BLaER1 treated with 17β-estradiol and CSF1 and Interleukin-3, amounts not matched to agents 10 nM and 100 nM (cell line): Measurements from ENCODE around the gene CNPY3.
"Not testable (repeated sequence)": the region's sequence is repeated elsewhere in the genome, so short reads cannot be mapped to it uniquely, and the experiment has no call there.

Experiments
- H3K27ac ChIP-seq, 11 experiments: shearing (Covaris generic); formaldehyde crosslinking; 2 replicates each; pipeline ENCODE4 v1.8.1; 2022
- H3K27me3 ChIP-seq, 11 experiments: shearing (Covaris generic); formaldehyde crosslinking; 2 replicates each; pipeline ENCODE4 v1.8.1; 2022
- H3K36me3 ChIP-seq, 11 experiments: shearing (Covaris generic); formaldehyde crosslinking; 2 replicates each; pipeline ENCODE4 v1.8.1; 2022
- H3K4me1 ChIP-seq, 10 experiments: shearing (Covaris generic); formaldehyde crosslinking; 2 replicates each; pipeline ENCODE4 v1.8.1; 2022
- H3K4me2 ChIP-seq, 11 experiments: shearing (Covaris generic); formaldehyde crosslinking; 2 replicates each; pipeline ENCODE4 v1.8.1; 2022
- H3K4me3 ChIP-seq, 10 experiments: shearing (Covaris generic); formaldehyde crosslinking; 2 replicates each; pipeline ENCODE4 v1.8.1; 2022
- H3K9ac ChIP-seq, 11 experiments: shearing (Covaris generic); formaldehyde crosslinking; 2 replicates each; pipeline ENCODE4 v1.8.1; 2022
- H3K9me3 ChIP-seq, 11 experiments: shearing (Covaris generic); formaldehyde crosslinking; replicated peaks in 1 of 11; 2 replicates each; pipeline ENCODE4 v1.8.1; 2022
- H4K20me1 ChIP-seq, 11 experiments: shearing (Covaris generic); formaldehyde crosslinking; 2 replicates each; pipeline ENCODE4 v1.8.1; 2022
- Cebpa-rat ChIP-seq, 11 experiments: shearing (Covaris generic); IDR thresholded peaks; 2 replicates each; pipeline ENCODE4 v1.8.1; 2022

CNPY3 gene

DNA sequence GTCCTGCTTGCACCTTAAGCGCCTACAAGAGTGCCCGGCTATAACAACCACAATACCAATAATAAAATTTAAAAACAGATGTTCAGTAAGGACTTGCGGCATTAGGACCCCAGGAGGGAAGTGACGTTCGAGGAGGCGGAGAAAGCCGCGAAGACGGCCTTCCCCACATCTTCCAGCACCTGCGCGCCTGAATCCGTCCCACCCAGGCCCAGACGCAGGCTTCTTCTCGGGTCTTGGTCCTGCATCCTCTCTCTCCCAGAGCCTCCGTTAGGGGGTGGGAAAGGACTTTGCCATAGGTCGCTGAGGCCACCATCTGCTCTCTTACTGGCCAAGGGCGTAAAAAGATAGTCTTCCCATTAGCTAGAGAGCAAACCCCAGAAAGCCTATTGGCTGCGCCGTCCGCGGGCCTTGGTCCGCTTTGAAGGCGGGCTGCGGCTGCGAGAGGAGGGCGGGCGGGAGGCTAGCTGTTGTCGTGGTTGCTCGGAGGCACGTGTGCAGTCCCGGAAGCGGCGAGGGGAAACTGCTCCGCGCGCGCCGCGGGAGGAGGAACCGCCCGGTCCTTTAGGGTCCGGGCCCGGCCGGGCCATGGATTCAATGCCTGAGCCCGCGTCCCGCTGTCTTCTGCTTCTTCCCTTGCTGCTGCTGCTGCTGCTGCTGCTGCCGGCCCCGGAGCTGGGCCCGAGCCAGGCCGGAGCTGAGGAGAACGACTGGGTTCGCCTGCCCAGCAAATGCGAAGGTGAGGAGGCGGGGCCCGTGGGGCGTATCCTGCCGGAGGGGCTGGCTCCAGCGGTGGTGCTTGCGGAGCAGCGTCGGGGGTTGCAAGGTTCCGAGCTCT, at the start of gene CNPY3:
TSS of gene CNPY3 (plus strand) at position 495 of the 835 bp plus-strand sequence. CDS start at position 586, 91 bp downstream.
- H3K27ac ChIP-seq: peak within 1 kb of the TSS; percentile 85 to 99 (median 97)
- TF ChIP-seq Cebpa-rat (IDR thresholded peaks at IDR 0.05): no peak
- no peaks in the 10 kb centered on the region for H3K9me3 ChIP-seq
- H4K20me1 ChIP-seq: peaks cover 11 to 41% (median 38%) of the 10 kb centered on the region in 11 experiments; a peak in 19 of 22 replicates
- peaks cover 75 to 85% (median 80%) of the 10 kb centered on the region in 10 experiments for H3K4me1 ChIP-seq
- peak within 1 kb of the TSS; percentile 79 to 99 (median 94) for H3K4me2 ChIP-seq
- H3K36me3 ChIP-seq: peaks cover 15 to 38% (median 28%) of the 10 kb centered on the region in 11 experiments
- no peaks in the 10 kb centered on the region for H3K27me3 ChIP-seq
- H3K9ac ChIP-seq: peak within 1 kb of the TSS; percentile 88 to 99 (median 94)
- H3K4me3 ChIP-seq: peak within 1 kb of the TSS; percentile 73 to 91 (median 81)

DNA sequence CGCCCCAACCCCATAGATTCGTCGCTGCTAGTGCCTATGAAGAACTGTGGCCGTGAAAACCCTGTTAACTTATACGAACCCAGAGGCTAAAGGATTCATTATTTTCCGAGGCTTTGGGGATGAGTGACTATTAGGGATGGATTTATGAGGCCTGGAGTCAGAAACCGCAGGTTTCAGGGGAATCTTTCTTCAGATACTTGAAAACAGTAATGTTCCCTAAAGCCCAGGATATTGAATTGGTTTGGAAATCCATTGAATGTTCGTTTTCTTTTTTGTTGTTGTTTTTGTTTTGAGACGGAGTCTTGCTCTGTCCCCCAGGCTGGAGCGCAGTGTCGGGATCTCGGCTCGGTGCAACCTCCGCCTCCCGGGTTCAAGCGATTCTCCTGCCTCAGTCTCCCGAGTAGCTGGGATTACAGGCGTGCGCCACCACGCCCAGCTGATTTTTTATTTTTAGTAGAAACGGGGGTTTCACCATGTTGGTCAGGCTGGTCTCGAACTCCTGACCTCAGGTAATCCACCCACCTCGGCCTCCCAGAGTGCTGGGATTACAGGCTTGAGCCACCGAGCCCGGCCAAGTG, 49.0 kb upstream of the CNPY3 start:
- Histone ChIP-seq H3K27ac (peak overlapping the region; percentile 85 to 97 (median 92)), H4K20me1 (peaks cover 11 to 45% (median 37%) of the 10 kb centered on the region in 11 experiments; a peak in 18 of 22 replicates), H3K9ac (peak overlapping the region; percentile 87 to 98 (median 95))

GRCh38 chr6:42880871-42881270, 48.4 kb upstream of the CNPY3 start:
- Histone ChIP-seq H3K4me3 (peak overlapping the region; percentile 72 to 91 (median 85)), H3K27ac (peak overlapping the region; percentile 85 to 97 (median 92); a peak in 21 of 22 replicates), H3K36me3 (peaks cover 46 to 54% (median 50%) of the 10 kb centered on the region in 11 experiments), H3K4me2 (peak overlapping the region; percentile 82 to 94 (median 87)), H4K20me1 (peaks cover 11 to 50% (median 42%) of the 10 kb centered on the region in 11 experiments; a peak in 18 of 22 replicates), H3K9ac (peak overlapping the region; percentile 87 to 98 (median 95)), H3K4me1 (peaks cover 23 to 37% (median 31%) of the 10 kb centered on the region in 10 experiments)
- not testable (repeated sequence) for H3K27me3 ChIP-seq, H3K9me3 ChIP-seq

More for the DNA sequence above, 49.0 kb upstream of the CNPY3 start:
- H3K9me3 ChIP-seq, H3K27me3 ChIP-seq: not testable (repeated sequence)
- Histone ChIP-seq H3K36me3 (peaks cover 41 to 49% (median 45%) of the 10 kb centered on the region in 11 experiments), H3K4me1 (peaks cover 23 to 37% (median 31%) of the 10 kb centered on the region in 10 experiments), H3K4me2 (peak overlapping the region; percentile 82 to 94 (median 87)), H3K4me3 (peak overlapping the region; percentile 72 to 91 (median 85))

GRCh38 chr6:42885702-42886101, 43.6 kb upstream of the CNPY3 start:
- peaks cover 25 to 49% (median 38%) of the 10 kb centered on the region in 10 experiments for H3K4me1 ChIP-seq
- peaks cover 11 to 75% (median 49%) of the 10 kb centered on the region in 11 experiments; a peak in 18 of 22 replicates for H4K20me1 ChIP-seq
- H3K4me2 ChIP-seq: no peak overlapping the region
- H3K36me3 ChIP-seq: peaks cover 65 to 89% (median 75%) of the 10 kb centered on the region in 11 experiments
- no peaks in the 10 kb centered on the region for H3K9me3 ChIP-seq
- H3K27ac ChIP-seq: no peak overlapping the region
- H3K4me3 ChIP-seq: no peak overlapping the region
- peak overlapping the region in 1 of 11 experiments; percentile 13; a peak in 1 of 22 replicates for H3K9ac ChIP-seq
- no peak for TF ChIP-seq Cebpa-rat (IDR thresholded peaks at IDR 0.05)
- no peaks in the 10 kb centered on the region for H3K27me3 ChIP-seq

DNA sequence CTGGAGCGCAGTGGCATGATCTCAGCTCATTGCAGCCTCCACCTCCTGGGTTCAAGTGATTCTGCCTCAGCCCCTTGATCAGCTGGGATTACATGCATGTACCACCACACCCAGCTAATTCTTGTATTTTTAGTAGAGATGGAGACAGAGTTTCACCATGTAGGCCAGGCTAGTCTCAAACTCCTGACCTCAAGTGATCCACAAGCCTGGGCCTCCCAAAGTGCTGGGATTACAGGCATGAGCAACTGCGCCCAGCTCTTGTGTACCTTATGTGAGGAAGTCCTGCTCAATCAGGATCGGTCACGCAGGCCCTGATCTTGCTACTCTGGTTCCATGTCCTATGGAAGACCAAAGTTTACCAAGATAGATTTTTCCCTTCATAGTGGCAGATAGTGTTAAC, 41.1 kb upstream of the CNPY3 start:
- peaks cover 9 to 52% (median 30%) of the 10 kb centered on the region in 11 experiments; a peak in 17 of 22 replicates for H4K20me1 ChIP-seq
- H3K9ac ChIP-seq: peak overlapping the region in 2 of 11 experiments; percentile 29 to 34; a peak in 2 of 22 replicates
- H3K4me3 ChIP-seq, H3K27ac ChIP-seq, H3K9me3 ChIP-seq, H3K27me3 ChIP-seq: not testable (repeated sequence)
- peaks cover 45 to 64% (median 53%) of the 10 kb centered on the region in 11 experiments for H3K36me3 ChIP-seq
- peaks cover 32 to 47% (median 38%) of the 10 kb centered on the region in 10 experiments for H3K4me1 ChIP-seq
- H3K4me2 ChIP-seq: peak overlapping the region in 3 of 11 experiments; percentile 1 to 18 (median 12); a peak in 1 of 22 replicates

GRCh38 chr6:42889815-42890214, 39.5 kb upstream of the CNPY3 start:
- H3K4me3 ChIP-seq: peak overlapping the region; percentile 64 to 89 (median 80)
- peaks cover 0 to 36% (median 15%) of the 10 kb centered on the region in 11 experiments; a peak in 15 of 22 replicates for H4K20me1 ChIP-seq
- peak overlapping the region; percentile 78 to 95 (median 88) for H3K4me2 ChIP-seq
- H3K9ac ChIP-seq: peak overlapping the region; percentile 87 to 96 (median 93)
- H3K27me3 ChIP-seq: no peaks in the 10 kb centered on the region
- TF ChIP-seq Cebpa-rat (IDR thresholded peaks at IDR 0.05): no peak
- H3K9me3 ChIP-seq: no peaks in the 10 kb centered on the region
- H3K4me1 ChIP-seq: peaks cover 46 to 60% (median 51%) of the 10 kb centered on the region in 10 experiments
- H3K27ac ChIP-seq: peak overlapping the region in 10 of 11 experiments; percentile 86 to 99 (median 94); a peak in 20 of 22 replicates
- H3K36me3 ChIP-seq: peaks cover 29 to 48% (median 36%) of the 10 kb centered on the region in 11 experiments

DNA sequence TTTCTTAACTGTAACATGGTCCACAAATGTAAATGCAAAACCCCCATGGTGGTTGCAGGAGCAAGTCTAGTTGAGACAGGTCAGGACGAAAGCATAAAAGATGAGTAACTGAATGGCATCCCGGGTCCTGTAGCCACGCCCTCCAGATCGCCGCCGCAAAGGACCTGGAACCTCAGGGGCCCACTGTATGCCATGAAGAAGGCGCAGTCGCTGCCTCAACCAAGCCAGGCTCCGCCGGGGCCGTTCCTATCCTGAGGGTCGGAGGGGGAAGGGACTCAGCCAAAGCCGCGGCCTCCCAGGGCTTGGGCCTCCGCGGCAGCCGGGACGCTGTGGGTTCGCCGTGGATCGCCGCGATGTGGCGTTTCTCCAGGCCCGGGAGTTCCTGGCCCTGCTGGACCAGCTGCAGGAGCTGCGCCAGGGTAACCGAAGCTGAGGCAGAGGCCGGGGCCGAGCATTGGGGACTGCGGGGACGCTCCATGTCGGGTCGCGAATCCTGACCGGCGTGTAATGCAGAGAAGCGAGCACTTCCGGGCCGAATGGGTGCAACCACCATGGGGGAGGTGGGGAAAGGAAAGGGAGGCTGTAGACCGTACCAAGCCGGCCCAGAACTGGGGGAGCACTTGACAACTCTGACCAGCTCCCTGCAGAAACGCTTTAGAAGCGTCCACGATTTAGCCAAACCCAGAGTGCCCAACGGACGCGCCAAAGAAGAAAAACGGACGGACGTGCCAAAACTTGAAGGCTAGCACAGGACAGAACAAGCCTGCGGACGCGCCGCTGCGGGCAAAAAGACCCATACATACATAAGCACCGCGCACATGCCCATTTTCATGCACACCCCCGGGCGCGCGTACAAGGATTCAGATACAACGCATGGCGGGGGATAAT, 38.7 kb upstream of the CNPY3 start:
- Histone ChIP-seq H3K4me3 (peak overlapping the region; percentile 64 to 89 (median 80)), H3K4me1 (peaks cover 46 to 60% (median 51%) of the 10 kb centered on the region in 10 experiments), H4K20me1 (peaks cover 0 to 28% (median 13%) of the 10 kb centered on the region in 11 experiments; a peak in 11 of 22 replicates), H3K36me3 (peaks cover 21 to 41% (median 29%) of the 10 kb centered on the region in 11 experiments), H3K27me3 (no peaks in the 10 kb centered on the region), H3K9me3 (no peaks in the 10 kb centered on the region), H3K9ac (peak overlapping the region; percentile 87 to 96 (median 93)), H3K27ac (peak overlapping the region; percentile 77 to 99 (median 93)), H3K4me2 (peak overlapping the region; percentile 78 to 95 (median 88))
- TF ChIP-seq Cebpa-rat (IDR thresholded peaks at IDR 0.05): no peak

GRCh38 chr6:42891199-42891722, 38.0 kb upstream of the CNPY3 start:
- Histone ChIP-seq H3K36me3 (peaks cover 14 to 34% (median 22%) of the 10 kb centered on the region in 11 experiments), H3K27me3 (no peaks in the 10 kb centered on the region), H3K9ac (peak overlapping the region; percentile 87 to 96 (median 93)), H3K9me3 (no peaks in the 10 kb centered on the region), H3K4me3 (peak overlapping the region; percentile 64 to 89 (median 80)), H4K20me1 (peaks cover 0 to 22% (median 7%) of the 10 kb centered on the region in 11 experiments; a peak in 11 of 22 replicates), H3K4me2 (peak overlapping the region; percentile 78 to 95 (median 88)), H3K4me1 (peaks cover 46 to 60% (median 51%) of the 10 kb centered on the region in 10 experiments), H3K27ac (peak overlapping the region; percentile 77 to 99 (median 93); a peak in 20 of 22 replicates)
- TF ChIP-seq Cebpa-rat (IDR thresholded peaks at IDR 0.05): no peak

- Histone ChIP-seq H3K27ac (peak overlapping the region in 10 of 11 experiments; percentile 31 to 80 (median 69); a peak in 19 of 22 replicates), H3K4me1 (peaks cover 44 to 51% (median 49%) of the 10 kb centered on the region in 10 experiments), H3K4me2 (peak overlapping the region; percentile 78 to 95 (median 92)), H3K4me3 (peak overlapping the region in 3 of 10 experiments; percentile 22 to 38 (median 25); a peak in 2 of 20 replicates), H3K9ac (peak overlapping the region; percentile 52 to 72 (median 67); a peak in 19 of 22 replicates)
- H3K27me3 ChIP-seq, H3K9me3 ChIP-seq, H3K36me3 ChIP-seq, H4K20me1 ChIP-seq: not testable (repeated sequence)
Observed at GRCh38 chr6:42894041-42894828, 35.0 kb upstream of the CNPY3 start.
